HEK293 (cell line): ENCODE results near the gene IKZF2.

Source experiments
- CTCF ChIA-PET: fragments of 350-600 bp; formaldehyde crosslinking; extraction: SDS; loops from one replicate; lab custom pipeline; 2021; ENCODE audit warnings: antibody characterized with exemption; lab: Yijun Ruan, JAX
- POLR2A ChIA-PET: fragments of 300-600 bp; formaldehyde crosslinking; extraction: SDS; loops from one replicate; lab custom pipeline; 2020; ENCODE audit warnings: antibody characterized with exemption, inconsistent platforms; lab: Yijun Ruan, JAX
- H3K27ac ChIP-seq: fragments of 200-500 bp; sonication (Bioruptor generic); 2 replicates; pipeline ENCODE4 v1.5.1; 2014; ENCODE audit warnings: low read depth, low read length, control low read depth, inconsistent platforms; ENCODE audit errors: extremely low read depth
- H3K36me3 ChIP-seq, 2 experiments: fragments of 200-500 bp in 1 of 2; sonication (Bioruptor generic) in 1 of 2; 1 replicate in 1 of 2; 2 replicates in 1 of 2; pipeline ENCODE4 v1.5.1; 2014 to 2017; ENCODE audit warnings: inconsistent platforms in 2 of 2, low read length in 2 of 2; ENCODE audit not compliant: control insufficient read depth in 2 of 2, insufficient read depth in 1 of 2
- H3K4me1 ChIP-seq: fragments of 200-500 bp; sonication (Bioruptor generic); 2 replicates; pipeline ENCODE4 v1.5.1; 2014; ENCODE audit warnings: mild to moderate bottlenecking, low read length, inconsistent platforms; ENCODE audit not compliant: control insufficient read depth, insufficient read depth
- H3K4me3 ChIP-seq: 2 replicates; pipeline ENCODE4 v1.5.1; 2011; ENCODE audit warnings: low read depth, mild to moderate bottlenecking, control low read depth, low read length, moderate library complexity
- H3K9me3 ChIP-seq: fragments of 200-500 bp; sonication (Bioruptor generic); 2 replicates; pipeline ENCODE4 v1.5.1; 2014; ENCODE audit warnings: low read depth, low read length, inconsistent platforms; ENCODE audit not compliant: control insufficient read depth, insufficient read depth
- BCL11A ChIP-seq: fragments of 450-650 bp; formaldehyde crosslinking; IDR thresholded peaks from 2 replicates; pipeline ENCODE4 v1.5.1; 2016; ENCODE audit warnings: low read depth, missing biosample characterization, missing genetic modification characterization
- GLIS2 ChIP-seq: fragments of 450-650 bp; formaldehyde crosslinking; IDR thresholded peaks from 2 replicates; pipeline ENCODE4 v1.5.1; 2016; ENCODE audit warnings: missing biosample characterization, missing genetic modification characterization
- IKZF3 ChIP-seq: fragments of 450-650 bp; IDR thresholded peaks from 2 replicates; pipeline ENCODE4 v1.5.0; 2018; ENCODE audit warnings: missing biosample characterization, mild to moderate bottlenecking, missing genetic modification characterization, moderate library complexity
- KLF10 ChIP-seq: fragments of 450-650 bp; IDR thresholded peaks from 2 replicates; pipeline ENCODE4 v1.5.1; 2018; ENCODE audit warnings: missing biosample characterization, mild to moderate bottlenecking, missing genetic modification characterization
- SALL2 ChIP-seq: fragments of 450-650 bp; formaldehyde crosslinking; IDR thresholded peaks from 2 replicates; pipeline ENCODE4 v1.5.0; 2017; ENCODE audit warnings: missing biosample characterization, mild to moderate bottlenecking, missing genetic modification characterization, borderline replicate concordance
- YY2 ChIP-seq: fragments of 450-650 bp; formaldehyde crosslinking; IDR thresholded peaks from 2 replicates; pipeline ENCODE4 v1.5.1; 2016; ENCODE audit warnings: missing biosample characterization, missing genetic modification characterization
- ZFP3 ChIP-seq: fragments of 450-650 bp; formaldehyde crosslinking; IDR thresholded peaks from 2 replicates; pipeline ENCODE4 v1.5.1; 2016; ENCODE audit warnings: low read depth, missing biosample characterization, missing genetic modification characterization
- ZFP41 ChIP-seq: fragments of 450-650 bp; formaldehyde crosslinking; IDR thresholded peaks from 2 replicates; pipeline ENCODE4 v1.5.1; 2016; ENCODE audit warnings: missing biosample characterization, missing genetic modification characterization, borderline replicate concordance
- ZNF10 ChIP-seq: fragments of 450-650 bp; formaldehyde crosslinking; IDR thresholded peaks from 2 replicates; pipeline ENCODE4 v1.5.1; 2017; ENCODE audit warnings: missing biosample characterization, missing genetic modification characterization
- ZNF132 ChIP-seq: fragments of 450-650 bp; formaldehyde crosslinking; IDR thresholded peaks from 2 replicates; pipeline ENCODE4 v1.5.1; 2017; ENCODE audit warnings: missing biosample characterization, missing genetic modification characterization, borderline replicate concordance
- ZNF140 ChIP-seq: fragments of 450-650 bp; formaldehyde crosslinking; IDR thresholded peaks from 2 replicates; pipeline ENCODE4 v1.5.1; 2016; ENCODE audit warnings: missing biosample characterization, missing genetic modification characterization
- ZNF157 ChIP-seq: fragments of 450-650 bp; formaldehyde crosslinking; IDR thresholded peaks from 2 replicates; pipeline ENCODE4 v1.5.1; 2016; ENCODE audit warnings: missing biosample characterization, missing genetic modification characterization
- ZNF2 ChIP-seq: fragments of 450-650 bp; formaldehyde crosslinking; IDR thresholded peaks from 2 replicates; pipeline ENCODE4 v1.5.1; 2016; ENCODE audit warnings: missing biosample characterization, missing genetic modification characterization
- ZNF223 ChIP-seq: fragments of 450-650 bp; formaldehyde crosslinking; IDR thresholded peaks from 2 replicates; pipeline ENCODE4 v1.5.1; 2016; ENCODE audit warnings: missing biosample characterization, missing genetic modification characterization
- ZNF23 ChIP-seq: fragments of 450-650 bp; formaldehyde crosslinking; IDR thresholded peaks from 2 replicates; pipeline ENCODE4 v1.5.1; 2016; ENCODE audit warnings: missing biosample characterization, missing genetic modification characterization, borderline replicate concordance
- ZNF266 ChIP-seq: fragments of 450-650 bp; formaldehyde crosslinking; IDR thresholded peaks from 2 replicates; pipeline ENCODE4 v1.5.1; 2016; ENCODE audit warnings: missing biosample characterization, missing genetic modification characterization, low read depth
- ZNF335 ChIP-seq: fragments of 450-650 bp; formaldehyde crosslinking; conservative IDR thresholded peaks from 2 replicates; pipeline ENCODE4 v1.5.1; 2016; ENCODE audit warnings: missing biosample characterization, missing genetic modification characterization
- ZNF341 ChIP-seq: fragments of 450-650 bp; formaldehyde crosslinking; IDR thresholded peaks from 2 replicates; pipeline ENCODE4; 2016; ENCODE audit warnings: low read depth, missing biosample characterization, missing genetic modification characterization
- ZNF48 ChIP-seq: fragments of 450-650 bp; formaldehyde crosslinking; IDR thresholded peaks from 2 replicates; pipeline ENCODE4 v1.5.1; 2016; ENCODE audit warnings: missing biosample characterization, missing genetic modification characterization
- ZNF488 ChIP-seq: fragments of 450-650 bp; formaldehyde crosslinking; IDR thresholded peaks from 2 replicates; pipeline ENCODE4 v1.5.1; 2016; ENCODE audit warnings: missing biosample characterization, missing genetic modification characterization
- ZNF501 ChIP-seq: fragments of 450-650 bp; formaldehyde crosslinking; IDR thresholded peaks from 2 replicates; pipeline ENCODE4 v1.5.1; 2016; ENCODE audit warnings: missing biosample characterization, missing genetic modification characterization
- ZNF549 ChIP-seq: fragments of 450-650 bp; IDR thresholded peaks from 2 replicates; pipeline ENCODE4 v1.5.1; 2018; ENCODE audit warnings: missing biosample characterization, missing genetic modification characterization, mild to moderate bottlenecking, inconsistent platforms, moderate library complexity
- ZNF707 ChIP-seq: fragments of 450-650 bp; formaldehyde crosslinking; IDR thresholded peaks from 2 replicates; pipeline ENCODE4 v1.5.1; 2016; ENCODE audit warnings: missing biosample characterization, missing genetic modification characterization
- ZNF776 ChIP-seq: fragments of 450-650 bp; formaldehyde crosslinking; IDR thresholded peaks from 2 replicates; pipeline ENCODE4 v1.5.0; 2017; ENCODE audit warnings: missing biosample characterization, missing genetic modification characterization, borderline replicate concordance
- TF ChIP-seq, protein P1 (sequence below): fragments of 450-650 bp; formaldehyde crosslinking; IDR thresholded peaks from 2 replicates; pipeline ENCODE4 v1.5.1; 2016; ENCODE audit warnings: missing biosample characterization, missing genetic modification characterization, low read depth
- TF ChIP-seq, protein P2 (sequence below): fragments of 450-650 bp; formaldehyde crosslinking; IDR thresholded peaks from 2 replicates; pipeline ENCODE4 v1.5.1; 2016; ENCODE audit warnings: missing biosample characterization, missing genetic modification characterization

IKZF2 gene

GRCh38 chr2:213086050-213086449 is 65.4 kb downstream of the IKZF2 start:
- CTCF ChIA-PET: no interaction called here
- H3K27ac ChIP-seq: no peak overlapping the region
- no peaks in the 10 kb centered on the region for H3K36me3 ChIP-seq
- no peaks in the 10 kb centered on the region for H3K4me1 ChIP-seq
- H3K9me3 ChIP-seq: no peaks in the 10 kb centered on the region
- TF ChIP-seq IKZF3 (tag by site-specific recombination) (no peak), ZNF140 (tag by site-specific recombination) (no peak), ZNF157 (tag by site-specific recombination) (no peak)
- TF ChIP-seq, all 188 proteins: peak for 0
- POLR2A ChIA-PET: no interaction called here
- H3K4me3 ChIP-seq: no peak overlapping the region

- H3K36me3 ChIP-seq: no peaks in the 10 kb centered on the region
- H3K9me3 ChIP-seq: no peaks in the 10 kb centered on the region
- CTCF ChIA-PET: no interaction called here
- H3K4me1 ChIP-seq: no peaks in the 10 kb centered on the region
- POLR2A ChIA-PET: no interaction called here
- H3K4me3 ChIP-seq: no peak overlapping the region
- H3K27ac ChIP-seq: no peak overlapping the region
- TF ChIP-seq ZNF23 (tag by site-specific recombination) (no peak), SALL2 (tag by site-specific recombination) (no peak), ZNF549 (tag by site-specific recombination) (no peak), ZNF488 (tag by site-specific recombination) (no peak), ZNF776 (no peak), YY2 (tag by site-specific recombination) (no peak), GLIS2 (tag by site-specific recombination) (no peak), ZFP3 (tag by site-specific recombination) (no peak), ZNF2 (tag by site-specific recombination) (no peak), ZNF223 (tag by site-specific recombination) (no peak)
- TF ChIP-seq, all 188 proteins: peak for 0
Measured at GRCh38 chr2:213085538-213085937, 65.9 kb downstream of the IKZF2 start.

GRCh38 chr2:213084261-213084660 is 67.2 kb downstream of the IKZF2 start:
- Histone ChIP-seq H3K36me3 (no peaks in the 10 kb centered on the region), H3K4me3 (no peak overlapping the region), H3K27ac (no peak overlapping the region), H3K9me3 (no peaks in the 10 kb centered on the region)
- ChIA-PET CTCF (no interaction called here), POLR2A (no interaction called here)
- TF ChIP-seq ZNF10 (tag by site-specific recombination): no peak
- TF ChIP-seq, protein P1, sequence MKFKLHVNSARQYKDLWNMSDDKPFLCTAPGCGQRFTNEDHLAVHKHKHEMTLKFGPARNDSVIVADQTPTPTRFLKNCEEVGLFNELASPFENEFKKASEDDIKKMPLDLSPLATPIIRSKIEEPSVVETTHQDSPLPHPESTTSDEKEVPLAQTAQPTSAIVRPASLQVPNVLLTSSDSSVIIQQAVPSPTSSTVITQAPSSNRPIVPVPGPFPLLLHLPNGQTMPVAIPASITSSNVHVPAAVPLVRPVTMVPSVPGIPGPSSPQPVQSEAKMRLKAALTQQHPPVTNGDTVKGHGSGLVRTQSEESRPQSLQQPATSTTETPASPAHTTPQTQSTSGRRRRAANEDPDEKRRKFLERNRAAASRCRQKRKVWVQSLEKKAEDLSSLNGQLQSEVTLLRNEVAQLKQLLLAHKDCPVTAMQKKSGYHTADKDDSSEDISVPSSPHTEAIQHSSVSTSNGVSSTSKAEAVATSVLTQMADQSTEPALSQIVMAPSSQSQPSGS (tag by site-specific recombination): no peak
- TF ChIP-seq BCL11A (tag by site-specific recombination): no peak
- no peak for TF ChIP-seq ZNF266 (tag by site-specific recombination)
- TF ChIP-seq, all 188 proteins: peak for 0
- no peaks in the 10 kb centered on the region for H3K4me1 ChIP-seq

DNA sequence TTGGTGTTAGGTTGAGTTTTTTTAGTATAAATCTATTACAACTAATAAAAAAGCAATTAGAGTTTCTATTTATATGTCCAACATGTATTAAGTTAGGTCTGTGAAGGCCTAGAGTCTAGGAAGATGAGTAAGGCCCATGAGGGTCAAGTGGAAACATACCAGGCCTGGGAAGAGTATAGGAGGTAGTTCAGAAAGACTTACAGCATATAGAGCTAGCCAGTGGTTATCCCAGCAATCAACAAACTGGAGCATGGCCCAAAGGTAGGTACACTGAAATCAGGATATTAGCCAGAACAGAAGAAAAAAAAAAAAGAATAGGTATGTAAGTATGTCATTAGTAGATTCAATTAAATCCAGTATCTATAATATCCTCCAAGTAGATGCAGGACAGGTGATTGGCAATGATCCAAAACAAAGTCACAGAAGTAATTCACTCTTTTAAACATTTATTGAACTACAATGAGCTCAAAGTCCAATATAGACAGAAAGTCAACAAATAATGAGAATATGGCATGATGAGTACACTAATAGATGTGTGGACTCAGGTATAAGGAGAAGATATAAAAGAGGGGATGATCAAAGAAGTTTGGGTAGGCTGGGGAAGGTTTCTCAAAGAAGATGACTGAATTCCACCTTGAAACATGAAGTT is 70.3 kb downstream of the IKZF2 start:
- H3K27ac ChIP-seq: no peak overlapping the region
- H3K4me1 ChIP-seq: no peaks in the 10 kb centered on the region
- POLR2A ChIA-PET: no interaction called here
- H3K9me3 ChIP-seq: no peaks in the 10 kb centered on the region
- CTCF ChIA-PET: interaction anchor here (0.6 kb wide), 1 partner anchor 15 kb away, joined by 4 read pairs; no protein-coding TSS in a partner anchor
- no peak overlapping the region for H3K4me3 ChIP-seq
- no peaks in the 10 kb centered on the region for H3K36me3 ChIP-seq
- TF ChIP-seq ZNF707: no peak
- no peak for TF ChIP-seq ZNF501 (tag by site-specific recombination)
- no peak for TF ChIP-seq ZNF335 (tag by site-specific recombination)
- TF ChIP-seq ZFP41 (tag by site-specific recombination): no peak
- no peak for TF ChIP-seq ZNF132 (tag by site-specific recombination)
- no peak for TF ChIP-seq KLF10 (tag by site-specific recombination)
- TF ChIP-seq ZNF341: no peak
- no peak for TF ChIP-seq ZNF48 (tag by site-specific recombination)
- TF ChIP-seq, protein P2, sequence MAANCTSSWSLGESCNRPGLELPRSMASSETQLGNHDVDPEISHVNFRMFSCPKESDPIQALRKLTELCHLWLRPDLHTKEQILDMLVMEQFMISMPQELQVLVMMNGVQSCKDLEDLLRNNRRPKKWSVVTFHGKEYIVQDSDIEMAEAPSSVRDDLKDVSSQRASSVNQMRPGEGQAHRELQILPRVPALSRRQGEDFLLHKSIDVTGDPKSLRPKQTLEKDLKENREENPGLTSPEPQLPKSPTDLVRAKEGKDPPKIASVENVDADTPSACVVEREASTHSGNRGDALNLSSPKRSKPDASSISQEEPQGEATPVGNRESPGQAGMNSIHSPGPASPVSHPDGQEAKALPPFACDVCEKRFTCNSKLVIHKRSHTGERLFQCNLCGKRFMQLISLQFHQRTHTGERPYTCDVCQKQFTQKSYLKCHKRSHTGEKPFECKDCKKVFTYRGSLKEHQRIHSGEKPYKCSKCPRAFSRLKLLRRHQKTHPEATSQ (tag by site-specific recombination): no peak
